ENCODE data around the gene UBP1. TPM values are rescaled to one million over a fixed set of nuclear protein-coding genes. Genes with fewer than 3 reads are reported as not detected.
"Not testable (repeated sequence)": the region's sequence is repeated elsewhere in the genome, so short reads cannot be mapped to it uniquely, and the experiment has no call there.

UBP1 gene
- total and polyA plus RNA-seq, 2 experiments from 2014 or later: 33.5 to 50.3 TPM

- DNase-seq (ENCODE audit: low spot score): peak; percentile 68
- Histone ChIP-seq H3K4me2 (peak overlapping the region; percentile 56), H3K36me3 (replicated peaks; ENCODE audit: insufficient read depth, low read depth) (no peaks in the 10 kb centered on the region), H3K27me3 (no peaks in the 10 kb centered on the region), H2AFZ (no peak overlapping the region), H3K9me2 (replicated peaks; ENCODE audit: insufficient read depth) (no peaks in the 10 kb centered on the region), H3K79me2 (no peaks in the 10 kb centered on the region), H4K20me1 (ENCODE audit: insufficient read depth, poor library complexity, severe bottlenecking) (peaks cover 2% of the 10 kb centered on the region), H3K4me3 (no peak overlapping the region), H3K27ac (no peak overlapping the region), H3K4me1 (ENCODE audit: insufficient read depth) (peaks cover 11% of the 10 kb centered on the region), H3K9me3 (ENCODE audit: low read depth) (no peaks in the 10 kb centered on the region)
- TF ChIP-seq CTCF (IDR thresholded peaks at IDR 0.05; ENCODE audit: poor library complexity) (no peak), EZH2 (IDR thresholded peaks at IDR 0.05; ENCODE audit: borderline replicate concordance) (no peak), EZH2phosphoT487 (IDR thresholded peaks at IDR 0.05; ENCODE audit: low read depth, severe bottlenecking, unreplicated experiment) (peak; percentile 95)
- 31% methylated on average over 5 of the region's 5 CpGs for WGBS (ENCODE audit: low lambda C conversion rate, missing lambda C conversion rate)
Measured at GRCh38 chr3:33355611-33356010, 84.6 kb downstream of the UBP1 start.

- no peak overlapping the region for H3K4me3 ChIP-seq
- no peaks in the 10 kb centered on the region for H3K27me3 ChIP-seq
- DNase-seq (ENCODE audit: low spot score): no peak
- no peaks in the 10 kb centered on the region for H4K20me1 ChIP-seq (ENCODE audit: insufficient read depth, poor library complexity, severe bottlenecking)
- no peak overlapping the region for H2AFZ ChIP-seq
- peaks cover under 1% of the 10 kb centered on the region for H3K9me3 ChIP-seq (ENCODE audit: low read depth)
- no peak overlapping the region for H3K4me2 ChIP-seq
- no peaks in the 10 kb centered on the region for H3K9me2 ChIP-seq (replicated peaks; ENCODE audit: insufficient read depth)
- no peak overlapping the region for H3K27ac ChIP-seq
- no peaks in the 10 kb centered on the region for H3K36me3 ChIP-seq (replicated peaks; ENCODE audit: insufficient read depth, low read depth)
- TF ChIP-seq EZH2phosphoT487 (IDR thresholded peaks at IDR 0.05; ENCODE audit: low read depth, severe bottlenecking, unreplicated experiment) (no peak), CTCF (IDR thresholded peaks at IDR 0.05; ENCODE audit: poor library complexity) (no peak), EZH2 (IDR thresholded peaks at IDR 0.05; ENCODE audit: borderline replicate concordance) (no peak)
- H3K4me1 ChIP-seq (ENCODE audit: insufficient read depth): no peaks in the 10 kb centered on the region
- no peaks in the 10 kb centered on the region for H3K79me2 ChIP-seq
Measured at GRCh38 chr3:33339758-33340157, 100.4 kb downstream of the UBP1 start.

- not testable (repeated sequence) for H3K27me3 ChIP-seq
Measured at GRCh38 chr3:33338936-33339465, 101.2 kb downstream of the UBP1 start.

More at GRCh38 chr3:33338936-33339465, 101.2 kb downstream of the UBP1 start:
- not testable (repeated sequence) for H3K4me1 ChIP-seq (ENCODE audit: insufficient read depth); H4K20me1 ChIP-seq (ENCODE audit: insufficient read depth, poor library complexity, severe bottlenecking); H3K4me2 ChIP-seq; H3K9me2 ChIP-seq (replicated peaks; ENCODE audit: insufficient read depth); H3K79me2 ChIP-seq; DNase-seq (ENCODE audit: low spot score); H3K36me3 ChIP-seq (replicated peaks; ENCODE audit: insufficient read depth, low read depth); H3K4me3 ChIP-seq; H3K27ac ChIP-seq; H3K9me3 ChIP-seq (ENCODE audit: low read depth); H2AFZ ChIP-seq

Small RNA genes lying within 50 kb of the gene (small RNA-seq; reads per million reads assigned to genes)
- gene RNU7-110P: not detected

Other genes starting within 250 kb of the UBP1 start
- gene SUSD5, start 221.6 kb downstream of the UBP1 start, total RNA-seq: 2.0 and 2.3 TPM in 2 replicates
- 1.00 and 2.4 TPM in 2 replicates for gene SUSD5, start 221.6 kb downstream of the UBP1 start, polyA plus RNA-seq
- gene FBXL2, start 163.0 kb downstream of the UBP1 start, total RNA-seq: 11.7 and 15.6 TPM in 2 replicates
- 15.7 and 18.7 TPM in 2 replicates for gene FBXL2, start 163.0 kb downstream of the UBP1 start, polyA plus RNA-seq

Data from hepatocyte (in vitro differentiated cells).